HepG2 (cell line): ENCODE data around the gene EIF6. TPM values are rescaled to one million over a fixed set of nuclear protein-coding genes. Genes with fewer than 3 reads are reported as not detected.

Experiments
- CBX2 ChIP-seq, 2 experiments: fragments of 200-600 bp in 1 of 2; sonication (generic); formaldehyde crosslinking in 1 of 2; IDR thresholded peaks; 2 replicates each; pipeline versions ENCODE4 v1.7.0 to v1.8.1; 2018 to 2022; ENCODE audit warnings: low read depth in 2 of 2, low read length in 1 of 2, mild to moderate bottlenecking in 1 of 2, missing genetic modification reagents in 1 of 2
- CEBPG ChIP-seq: IDR thresholded peaks from 2 replicates; pipeline ENCODE4 v1.6.1; 2016
- EHMT2 ChIP-seq: fragments of 200-600 bp; sonication (generic); IDR thresholded peaks from 2 replicates; pipeline ENCODE4 v1.7.0; 2017; ENCODE audit warnings: antibody characterized with exemption, low read depth, low read length, borderline replicate concordance
- ESRRA ChIP-seq: sonication (generic); formaldehyde crosslinking; IDR thresholded peaks from 2 replicates; pipeline ENCODE4 v1.5.1; 2020; ENCODE audit warnings: mild to moderate bottlenecking, low read depth, missing genetic modification reagents
- IKZF1 ChIP-seq: fragments of 450-650 bp; IDR thresholded peaks from 2 replicates; pipeline ENCODE4 v1.7.1; 2016
- KLF9 ChIP-seq: IDR thresholded peaks from 2 replicates; pipeline ENCODE4 v1.6.1; 2016; ENCODE audit warnings: low read depth
- PHF20 ChIP-seq: sonication (generic); formaldehyde crosslinking; IDR thresholded peaks from 2 replicates; pipeline ENCODE4 v1.5.0; 2020; ENCODE audit warnings: mild to moderate bottlenecking, missing genetic modification reagents
- POLR2AphosphoS2 ChIP-seq: IDR thresholded peaks from 2 replicates; pipeline ENCODE4 v1.6.1; 2011; ENCODE audit warnings: low read depth, low read length, improper control_type of control experiment
- RFX3 ChIP-seq: IDR thresholded peaks from 2 replicates; pipeline ENCODE4 v1.6.1; 2016; ENCODE audit warnings: missing biosample characterization, missing genetic modification reagents
- TAF1 ChIP-seq: sonication (generic); formaldehyde crosslinking; IDR thresholded peaks from 2 replicates; pipeline ENCODE4 v1.4.0; 2020; ENCODE audit warnings: missing genetic modification reagents
- TSC22D2 ChIP-seq: sonication (generic); formaldehyde crosslinking; IDR thresholded peaks from 2 replicates; pipeline ENCODE4 v1.5.1; 2020; ENCODE audit warnings: missing genetic modification reagents, mild to moderate bottlenecking, borderline replicate concordance
- ZNF12 ChIP-seq: sonication (generic); formaldehyde crosslinking; IDR thresholded peaks from 2 replicates; pipeline ENCODE4 v1.5.0; 2020; ENCODE audit warnings: missing genetic modification reagents
- ZNF160 ChIP-seq: sonication (generic); formaldehyde crosslinking; IDR thresholded peaks from 2 replicates; pipeline ENCODE4 v1.8.0; 2022; ENCODE audit warnings: mild to moderate bottlenecking, inconsistent platforms, missing genetic modification reagents
- ZNF235 ChIP-seq: sonication (generic); formaldehyde crosslinking; IDR thresholded peaks from 2 replicates; pipeline ENCODE4 v1.8.1; 2023; ENCODE audit warnings: mild to moderate bottlenecking, missing genetic modification reagents, borderline replicate concordance
- ZNF549 ChIP-seq: sonication (generic); formaldehyde crosslinking; IDR thresholded peaks from 2 replicates; pipeline ENCODE4 v1.5.0; 2020; ENCODE audit warnings: missing genetic modification reagents
- ZNF605 ChIP-seq: sonication (generic); formaldehyde crosslinking; IDR thresholded peaks from 2 replicates; pipeline ENCODE4 v1.8.0; 2022; ENCODE audit warnings: mild to moderate bottlenecking, missing genetic modification reagents
- ZNF607 ChIP-seq: sonication (generic); formaldehyde crosslinking; IDR thresholded peaks from 2 replicates; pipeline ENCODE4 v1.5.1; 2020; ENCODE audit warnings: missing genetic modification reagents, mild to moderate bottlenecking, borderline replicate concordance
- ZNF850 ChIP-seq: sonication (generic); formaldehyde crosslinking; conservative IDR thresholded peaks from 2 replicates; pipeline ENCODE4 v1.9.0; 2021; ENCODE audit warnings: mild to moderate bottlenecking, missing genetic modification reagents
- polyA plus RNA-seq, 8 experiments: library from polyadenylated mRNA; depleted of rRNA in 3 of 8; stranded (reverse) in 7 of 8; unstranded in 1 of 8; fragments of >200 nt; fragmentation: Illumina TruSeq in 4 of 8; extraction: Trizol in 4 of 8; gene quantifications; 2 replicates each; pipeline versions ENCODE4 v1.2.1 to v1.2.3, GENCODE V29; 2011 to 2016; ENCODE audit warnings: low read depth in 4 of 8, missing spikeins in 1 of 8, mixed read lengths in 1 of 8; ENCODE audit not compliant: insufficient read depth in 1 of 8
- total RNA-seq, 5 experiments: library from RNA; depleted of rRNA; stranded (reverse); fragments of >200 nt; fragmentation: Illumina TruSeq; extraction: Trizol; gene quantifications; 2 replicates each; pipeline ENCODE4 v1.2.3, GENCODE V29; 2016; ENCODE audit warnings: low read depth in 1 of 5
- TF ChIP-seq, protein P1 (sequence below): sonication (generic); formaldehyde crosslinking; IDR thresholded peaks from 2 replicates; pipeline ENCODE4 v1.8.1; 2023; ENCODE audit warnings: mild to moderate bottlenecking, inconsistent platforms, moderate library complexity, missing genetic modification reagents, borderline replicate concordance
- TF ChIP-seq, protein P2 (sequence below): sonication (generic); formaldehyde crosslinking; IDR thresholded peaks from 2 replicates; pipeline ENCODE4 v1.4.0; 2020; ENCODE audit warnings: mild to moderate bottlenecking, missing genetic modification reagents
- TF ChIP-seq, protein P3 (sequence below): IDR thresholded peaks from 2 replicates; pipeline ENCODE4 v1.6.1; 2018; ENCODE audit warnings: missing genetic modification reagents
- TF ChIP-seq, protein P4 (sequence below): conservative IDR thresholded peaks from 2 replicates; pipeline ENCODE4 v1.6.1; 2018; ENCODE audit warnings: missing genetic modification reagents
- TF ChIP-seq, protein P5 (sequence below): sonication (generic); formaldehyde crosslinking; IDR thresholded peaks from 2 replicates; pipeline ENCODE4 v1.5.0; 2020; ENCODE audit warnings: mild to moderate bottlenecking, missing genetic modification reagents, moderate library complexity

Gene EIF6
- total and polyA plus RNA-seq, 2 of the 13 experiments (the other 11 are each of a cell fraction or from before 2014, with no cell fraction given): 462 to 466 TPM

DNA sequence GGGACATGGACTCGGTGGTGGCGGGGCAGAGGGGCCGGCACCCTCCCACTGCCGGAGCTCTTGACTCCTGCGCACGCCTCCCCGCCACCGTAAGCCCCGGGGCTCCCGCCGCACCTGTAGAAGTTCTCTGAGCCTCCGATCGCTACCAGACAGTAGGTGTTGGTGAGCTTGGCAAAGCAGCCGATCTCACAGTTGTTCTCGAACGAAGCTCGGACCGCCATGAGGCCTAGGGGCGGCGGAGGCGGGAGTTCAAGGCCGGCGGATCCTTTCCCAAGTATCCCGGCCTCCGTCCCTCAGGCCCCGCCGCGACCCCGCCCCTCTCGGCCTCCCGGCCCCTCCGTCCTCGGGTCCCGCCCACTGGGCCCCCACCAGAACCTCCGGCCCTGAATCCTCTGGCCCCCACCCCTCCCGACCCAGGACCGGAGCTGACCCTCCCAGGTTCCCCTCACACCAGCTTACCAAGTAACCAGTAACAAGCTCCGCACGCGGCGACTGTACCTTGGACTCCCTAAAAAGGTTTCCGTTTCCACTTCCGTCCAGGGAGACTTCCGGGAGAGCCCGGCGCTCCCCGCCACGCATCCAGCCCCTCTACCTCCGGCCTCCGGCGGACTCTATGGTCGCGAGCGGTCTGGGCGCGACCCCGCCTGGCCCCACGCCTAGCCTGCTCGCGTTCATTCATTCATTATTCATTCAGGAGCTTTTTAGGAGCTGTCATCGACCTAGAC, at the start of gene EIF6 (continued):
- TF ChIP-seq, protein P1, sequence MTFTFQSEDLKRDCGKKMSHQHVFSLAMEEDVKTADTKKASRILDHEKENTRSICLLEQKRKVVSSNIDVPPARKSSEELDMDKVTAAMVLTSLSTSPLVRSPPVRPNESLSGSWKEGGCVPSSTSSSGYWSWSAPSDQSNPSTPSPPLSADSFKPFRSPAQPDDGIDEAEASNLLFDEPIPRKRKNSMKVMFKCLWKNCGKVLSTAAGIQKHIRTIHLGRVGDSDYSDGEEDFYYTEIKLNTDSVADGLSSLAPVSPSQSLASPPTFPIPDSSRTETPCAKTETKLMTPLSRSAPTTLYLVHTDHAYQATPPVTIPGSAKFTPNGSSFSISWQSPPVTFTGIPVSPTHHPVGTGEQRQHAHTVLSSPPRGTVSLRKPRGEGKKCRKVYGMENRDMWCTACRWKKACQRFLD (CRISPR knock-in tag): no peak; the same call in 1 of the 2 replicates
- TF ChIP-seq TAF1 (CRISPR knock-in tag) (peak; percentile 89), ZNF235 (CRISPR knock-in tag) (peak; percentile 55), RFX3 (CRISPR knock-in tag) (no peak; the same call in 1 of the 2 replicates), EHMT2 (no peak; the same call in 1 of the 2 replicates), ZNF605 (CRISPR knock-in tag) (peak; percentile 98), ZNF160 (peak; percentile 63; the same call in 1 of the 2 replicates), ESRRA (CRISPR knock-in tag) (peak; percentile 58), PHF20 (peak; percentile 94), ZNF12 (CRISPR knock-in tag) (no peak; the same call in 1 of the 2 replicates), ZNF607 (peak; percentile 97), CBX2 (IDR thresholded peaks at IDR 0.05; ENCODE audit: low read depth, low read length) (no peak), CBX2 (CRISPR knock-in tag; IDR thresholded peaks at IDR 0.05; ENCODE audit: low read depth) (no peak; the same call in 1 of the 2 replicates), KLF9 (CRISPR knock-in tag) (peak; percentile 67; the same call in 1 of the 2 replicates), CEBPG (CRISPR knock-in tag) (no peak), POLR2AphosphoS2 (peak; percentile 78), ZNF549 (no peak), ZNF850 (CRISPR knock-in tag) (0 out of 2 replicates have a peak, but pooled peaks have one; percentile 39), TSC22D2 (peak; percentile 34; the same call in 1 of the 2 replicates), IKZF1 (no peak)
- TF ChIP-seq, protein P2, sequence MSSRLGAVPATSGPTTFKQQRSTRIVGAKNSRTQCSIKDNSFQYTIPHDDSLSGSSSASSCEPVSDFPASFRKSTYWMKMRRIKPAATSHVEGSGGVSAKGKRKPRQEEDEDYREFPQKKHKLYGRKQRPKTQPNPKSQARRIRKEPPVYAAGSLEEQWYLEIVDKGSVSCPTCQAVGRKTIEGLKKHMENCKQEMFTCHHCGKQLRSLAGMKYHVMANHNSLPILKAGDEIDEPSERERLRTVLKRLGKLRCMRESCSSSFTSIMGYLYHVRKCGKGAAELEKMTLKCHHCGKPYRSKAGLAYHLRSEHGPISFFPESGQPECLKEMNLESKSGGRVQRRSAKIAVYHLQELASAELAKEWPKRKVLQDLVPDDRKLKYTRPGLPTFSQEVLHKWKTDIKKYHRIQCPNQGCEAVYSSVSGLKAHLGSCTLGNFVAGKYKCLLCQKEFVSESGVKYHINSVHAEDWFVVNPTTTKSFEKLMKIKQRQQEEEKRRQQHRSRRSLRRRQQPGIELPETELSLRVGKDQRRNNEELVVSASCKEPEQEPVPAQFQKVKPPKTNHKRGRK (CRISPR knock-in tag): no peak
- TF ChIP-seq, protein P3, sequence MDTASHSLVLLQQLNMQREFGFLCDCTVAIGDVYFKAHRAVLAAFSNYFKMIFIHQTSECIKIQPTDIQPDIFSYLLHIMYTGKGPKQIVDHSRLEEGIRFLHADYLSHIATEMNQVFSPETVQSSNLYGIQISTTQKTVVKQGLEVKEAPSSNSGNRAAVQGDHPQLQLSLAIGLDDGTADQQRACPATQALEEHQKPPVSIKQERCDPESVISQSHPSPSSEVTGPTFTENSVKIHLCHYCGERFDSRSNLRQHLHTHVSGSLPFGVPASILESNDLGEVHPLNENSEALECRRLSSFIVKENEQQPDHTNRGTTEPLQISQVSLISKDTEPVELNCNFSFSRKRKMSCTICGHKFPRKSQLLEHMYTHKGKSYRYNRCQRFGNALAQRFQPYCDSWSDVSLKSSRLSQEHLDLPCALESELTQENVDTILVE (CRISPR knock-in tag): peak; percentile 93; the same call in 1 of the 2 replicates
- TF ChIP-seq, protein P4, sequence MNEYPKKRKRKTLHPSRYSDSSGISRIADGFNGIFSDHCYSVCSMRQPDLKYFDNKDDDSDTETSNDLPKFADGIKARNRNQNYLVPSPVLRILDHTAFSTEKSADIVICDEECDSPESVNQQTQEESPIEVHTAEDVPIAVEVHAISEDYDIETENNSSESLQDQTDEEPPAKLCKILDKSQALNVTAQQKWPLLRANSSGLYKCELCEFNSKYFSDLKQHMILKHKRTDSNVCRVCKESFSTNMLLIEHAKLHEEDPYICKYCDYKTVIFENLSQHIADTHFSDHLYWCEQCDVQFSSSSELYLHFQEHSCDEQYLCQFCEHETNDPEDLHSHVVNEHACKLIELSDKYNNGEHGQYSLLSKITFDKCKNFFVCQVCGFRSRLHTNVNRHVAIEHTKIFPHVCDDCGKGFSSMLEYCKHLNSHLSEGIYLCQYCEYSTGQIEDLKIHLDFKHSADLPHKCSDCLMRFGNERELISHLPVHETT (CRISPR knock-in tag): peak; percentile 84
- TF ChIP-seq, protein P5, sequence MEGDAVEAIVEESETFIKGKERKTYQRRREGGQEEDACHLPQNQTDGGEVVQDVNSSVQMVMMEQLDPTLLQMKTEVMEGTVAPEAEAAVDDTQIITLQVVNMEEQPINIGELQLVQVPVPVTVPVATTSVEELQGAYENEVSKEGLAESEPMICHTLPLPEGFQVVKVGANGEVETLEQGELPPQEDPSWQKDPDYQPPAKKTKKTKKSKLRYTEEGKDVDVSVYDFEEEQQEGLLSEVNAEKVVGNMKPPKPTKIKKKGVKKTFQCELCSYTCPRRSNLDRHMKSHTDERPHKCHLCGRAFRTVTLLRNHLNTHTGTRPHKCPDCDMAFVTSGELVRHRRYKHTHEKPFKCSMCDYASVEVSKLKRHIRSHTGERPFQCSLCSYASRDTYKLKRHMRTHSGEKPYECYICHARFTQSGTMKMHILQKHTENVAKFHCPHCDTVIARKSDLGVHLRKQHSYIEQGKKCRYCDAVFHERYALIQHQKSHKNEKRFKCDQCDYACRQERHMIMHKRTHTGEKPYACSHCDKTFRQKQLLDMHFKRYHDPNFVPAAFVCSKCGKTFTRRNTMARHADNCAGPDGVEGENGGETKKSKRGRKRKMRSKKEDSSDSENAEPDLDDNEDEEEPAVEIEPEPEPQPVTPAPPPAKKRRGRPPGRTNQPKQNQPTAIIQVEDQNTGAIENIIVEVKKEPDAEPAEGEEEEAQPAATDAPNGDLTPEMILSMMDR (CRISPR knock-in tag): peak; percentile 19; the same call in 1 of the 2 replicates
